ENCODE data around the gene PALS2.

Gene PALS2

GRCh38 chr7:24580283-24580946 is 7.2 kb downstream of the PALS2 start:
- DNase-seq: no peak
- no peak overlapping the region for H3K9ac ChIP-seq (ENCODE audit: low read depth, low read length)
- no peak for ATAC-seq (ENCODE audit: insufficient read depth, low read depth)

DNA sequence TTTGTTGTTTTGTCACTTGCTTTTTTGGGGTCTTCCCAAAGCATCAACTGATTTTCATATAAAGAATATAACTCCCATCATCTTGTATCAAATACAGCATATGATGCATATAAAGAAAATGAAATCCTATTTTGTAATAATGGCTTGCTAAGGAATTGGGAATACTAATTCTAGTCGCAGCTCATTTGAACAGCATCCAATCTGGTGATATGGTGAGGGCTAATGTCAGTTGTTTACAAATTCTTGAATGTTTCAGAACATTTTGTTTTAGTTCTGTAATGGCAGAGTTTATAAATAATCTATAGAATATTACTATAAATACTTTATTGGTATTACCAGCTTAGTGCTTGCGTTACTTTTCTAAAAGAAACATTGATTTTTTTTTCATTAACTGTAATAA is 8.9 kb downstream of the PALS2 start:
- H3K9ac ChIP-seq (ENCODE audit: low read depth, low read length): no peak overlapping the region
- no peak overlapping the region for H3K4me3 ChIP-seq (ENCODE audit: low read depth in 1 of 2, low read length in 2 of 2)
- H3K4me2 ChIP-seq (ENCODE audit: insufficient read depth, low read length): no peak overlapping the region
- no peak overlapping the region for H2AFZ ChIP-seq (ENCODE audit: low read depth, low read length)
- TF ChIP-seq, protein P1, sequence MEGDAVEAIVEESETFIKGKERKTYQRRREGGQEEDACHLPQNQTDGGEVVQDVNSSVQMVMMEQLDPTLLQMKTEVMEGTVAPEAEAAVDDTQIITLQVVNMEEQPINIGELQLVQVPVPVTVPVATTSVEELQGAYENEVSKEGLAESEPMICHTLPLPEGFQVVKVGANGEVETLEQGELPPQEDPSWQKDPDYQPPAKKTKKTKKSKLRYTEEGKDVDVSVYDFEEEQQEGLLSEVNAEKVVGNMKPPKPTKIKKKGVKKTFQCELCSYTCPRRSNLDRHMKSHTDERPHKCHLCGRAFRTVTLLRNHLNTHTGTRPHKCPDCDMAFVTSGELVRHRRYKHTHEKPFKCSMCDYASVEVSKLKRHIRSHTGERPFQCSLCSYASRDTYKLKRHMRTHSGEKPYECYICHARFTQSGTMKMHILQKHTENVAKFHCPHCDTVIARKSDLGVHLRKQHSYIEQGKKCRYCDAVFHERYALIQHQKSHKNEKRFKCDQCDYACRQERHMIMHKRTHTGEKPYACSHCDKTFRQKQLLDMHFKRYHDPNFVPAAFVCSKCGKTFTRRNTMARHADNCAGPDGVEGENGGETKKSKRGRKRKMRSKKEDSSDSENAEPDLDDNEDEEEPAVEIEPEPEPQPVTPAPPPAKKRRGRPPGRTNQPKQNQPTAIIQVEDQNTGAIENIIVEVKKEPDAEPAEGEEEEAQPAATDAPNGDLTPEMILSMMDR (IDR thresholded peaks at IDR 0.05; ENCODE audit: borderline replicate concordance, extremely low read depth, low read length, poor library complexity, severe bottlenecking): no peak
- no peak for TF ChIP-seq EZH2 (IDR thresholded peaks at IDR 0.05; ENCODE audit: borderline replicate concordance, low read depth, low read length, severe bottlenecking)
- no peaks in the 10 kb centered on the region for H3K4me1 ChIP-seq (ENCODE audit: insufficient read depth, low read length)
- peaks cover 40% of the 10 kb centered on the region; the same call in 1 of the 2 replicates for H4K20me1 ChIP-seq (ENCODE audit: insufficient read depth, low read length)
- no peaks in the 10 kb centered on the region for H3K9me3 ChIP-seq (ENCODE audit: insufficient read depth, low read length, severe bottlenecking)
- no peaks in the 10 kb centered on the region for H3K36me3 ChIP-seq (ENCODE audit: insufficient read depth, low read length)
- H3K27me3 ChIP-seq (ENCODE audit: insufficient read depth, low read length, poor library complexity): no peaks in the 10 kb centered on the region
- ATAC-seq (ENCODE audit: insufficient read depth, low read depth): no peak
- DNase-seq: no peak
- peaks cover 55% of the 10 kb centered on the region for H3K79me2 ChIP-seq (ENCODE audit: insufficient read depth, low read length)
- H3K27ac ChIP-seq (ENCODE audit: low read length): no peak overlapping the region

More at GRCh38 chr7:24580283-24580946, 7.2 kb downstream of the PALS2 start:
- Histone ChIP-seq H3K36me3 (ENCODE audit: insufficient read depth, low read length) (no peaks in the 10 kb centered on the region), H3K9me3 (ENCODE audit: insufficient read depth, low read length, severe bottlenecking) (no peaks in the 10 kb centered on the region), H3K4me3 (ENCODE audit: low read depth in 1 of 2, low read length in 2 of 2) (no peak overlapping the region), H3K27ac (ENCODE audit: low read length) (no peak overlapping the region), H4K20me1 (ENCODE audit: insufficient read depth, low read length) (peaks cover 43% of the 10 kb centered on the region; the same call in 1 of the 2 replicates), H3K4me1 (ENCODE audit: insufficient read depth, low read length) (peaks cover 12% of the 10 kb centered on the region; the same call in 1 of the 2 replicates), H3K27me3 (ENCODE audit: insufficient read depth, low read length, poor library complexity) (no peaks in the 10 kb centered on the region), H2AFZ (ENCODE audit: low read depth, low read length) (no peak overlapping the region), H3K79me2 (ENCODE audit: insufficient read depth, low read length) (peaks cover 57% of the 10 kb centered on the region), H3K4me2 (ENCODE audit: insufficient read depth, low read length) (no peak overlapping the region)
- TF ChIP-seq, protein P1 (IDR thresholded peaks at IDR 0.05; ENCODE audit: borderline replicate concordance, extremely low read depth, low read length, poor library complexity, severe bottlenecking): no peak
- no peak for TF ChIP-seq EZH2 (IDR thresholded peaks at IDR 0.05; ENCODE audit: borderline replicate concordance, low read depth, low read length, severe bottlenecking)

DNA sequence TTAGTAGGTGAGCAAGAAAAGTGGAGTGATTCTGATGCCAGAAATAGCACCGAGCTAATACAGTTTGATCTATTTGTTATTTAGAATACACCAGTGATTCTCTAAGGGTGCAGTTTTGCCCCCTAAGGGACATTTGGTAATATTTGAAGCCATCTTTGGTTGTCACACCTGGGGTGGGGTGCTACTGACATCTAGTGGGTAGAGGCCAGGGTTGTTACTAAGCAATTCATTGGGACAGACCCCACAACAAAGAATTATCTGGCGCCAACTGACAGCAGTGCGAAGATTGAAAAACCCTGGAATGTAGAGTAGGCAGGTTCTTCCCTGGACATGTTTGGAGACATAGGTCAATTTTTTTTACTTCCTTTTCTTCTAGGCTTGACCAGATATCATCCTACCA is 14.6 kb downstream of the PALS2 start:
- H3K36me3 ChIP-seq (ENCODE audit: insufficient read depth, low read length): no peaks in the 10 kb centered on the region
- DNase-seq: peak; percentile 52

More for the DNA sequence above, 14.6 kb downstream of the PALS2 start:
- no peaks in the 10 kb centered on the region for H3K27me3 ChIP-seq (ENCODE audit: insufficient read depth, low read length, poor library complexity)
- no peak overlapping the region for H3K4me3 ChIP-seq (ENCODE audit: low read depth in 1 of 2, low read length in 2 of 2)
- H3K9ac ChIP-seq (ENCODE audit: low read depth, low read length): no peak overlapping the region
- peak; percentile 90 for ATAC-seq (ENCODE audit: insufficient read depth, low read depth)
- no peak overlapping the region for H3K27ac ChIP-seq (ENCODE audit: low read length)
- TF ChIP-seq, protein P1 (IDR thresholded peaks at IDR 0.05; ENCODE audit: borderline replicate concordance, extremely low read depth, low read length, poor library complexity, severe bottlenecking): peak; percentile 67
- no peak for TF ChIP-seq EZH2 (IDR thresholded peaks at IDR 0.05; ENCODE audit: borderline replicate concordance, low read depth, low read length, severe bottlenecking)
- peaks cover 25% of the 10 kb centered on the region; the same call in 1 of the 2 replicates for H4K20me1 ChIP-seq (ENCODE audit: insufficient read depth, low read length)
- no peak overlapping the region for H2AFZ ChIP-seq (ENCODE audit: low read depth, low read length)
- H3K4me2 ChIP-seq (ENCODE audit: insufficient read depth, low read length): no peak overlapping the region
- peaks cover 57% of the 10 kb centered on the region for H3K79me2 ChIP-seq (ENCODE audit: insufficient read depth, low read length)
- no peaks in the 10 kb centered on the region for H3K9me3 ChIP-seq (ENCODE audit: insufficient read depth, low read length, severe bottlenecking)
- no peaks in the 10 kb centered on the region for H3K4me1 ChIP-seq (ENCODE audit: insufficient read depth, low read length)

Measured in DND-41 (cell line).